OCI-LY1 (cell line): ENCODE data around the gene EDEM1.

Source experiments
- H2AFZ ChIP-seq: fragments of 200-600 bp; sonication (generic), shearing (Covaris generic); 2 replicates; pipeline ENCODE4 v1.6.0; 2014; ENCODE audit warnings: antibody characterized with exemption, mild to moderate bottlenecking, low read length
- H3F3A ChIP-seq: fragments of 200-600 bp; sonication (generic), shearing (Covaris generic); 2 replicates; pipeline ENCODE4 v1.6.0; 2014; ENCODE audit warnings: mild to moderate bottlenecking, antibody characterized with exemption, low read length, moderate library complexity; ENCODE audit not compliant: insufficient read depth
- H3K27ac ChIP-seq: fragments of 200-600 bp; sonication (generic); 2 replicates; pipeline ENCODE4 v1.5.1; 2014; ENCODE audit warnings: low read length, mixed run types, mild to moderate bottlenecking, low read depth; ENCODE audit not compliant: poor library complexity, severe bottlenecking
- H3K27me3 ChIP-seq: fragments of 200-600 bp; sonication (generic); 2 replicates; pipeline ENCODE4 v1.6.0; 2014; ENCODE audit warnings: antibody characterized with exemption, mild to moderate bottlenecking, low read length, moderate library complexity; ENCODE audit not compliant: insufficient read depth
- H3K36me3 ChIP-seq: fragments of 200-600 bp; sonication (generic); 2 replicates; pipeline ENCODE4 v1.6.1; 2014; ENCODE audit warnings: mild to moderate bottlenecking, antibody characterized with exemption, low read length, moderate library complexity, mixed read lengths; ENCODE audit not compliant: insufficient read depth
- H3K4me1 ChIP-seq: fragments of 200-600 bp; sonication (generic); 2 replicates; pipeline ENCODE4 v1.5.1; 2014; ENCODE audit warnings: mild to moderate bottlenecking, low read length, moderate library complexity; ENCODE audit not compliant: insufficient read depth, severe bottlenecking
- H3K4me2 ChIP-seq: fragments of 200-600 bp; sonication (generic), shearing (Covaris generic); 2 replicates; pipeline ENCODE4 v1.6.1; 2014; ENCODE audit warnings: low read length
- H3K4me3 ChIP-seq: fragments of 200-600 bp; sonication (generic); 2 replicates; pipeline ENCODE4 v1.5.1; 2014; ENCODE audit warnings: low read length, low read depth, mild to moderate bottlenecking, mixed read lengths; ENCODE audit not compliant: poor library complexity, severe bottlenecking
- H3K79me2 ChIP-seq: fragments of 200-600 bp; shearing (Covaris generic); 2 replicates; pipeline ENCODE4 v1.6.1; 2016; ENCODE audit warnings: mixed run types, low read length, mixed read lengths; ENCODE audit not compliant: insufficient read depth
- H3K9ac ChIP-seq: fragments of 200-600 bp; sonication (generic), shearing (Covaris generic); 2 replicates; pipeline ENCODE4 v1.6.1; 2014; ENCODE audit warnings: mild to moderate bottlenecking, low read length, mixed read lengths
- H3K9me2 ChIP-seq: fragments of 200-600 bp; sonication (generic), shearing (Covaris generic); 2 replicates; pipeline ENCODE4 v1.6.1; 2014; ENCODE audit warnings: low read depth, mild to moderate bottlenecking, low read length, mixed read lengths
- H3K9me3 ChIP-seq: fragments of 200-600 bp; shearing (Covaris generic); 2 replicates; pipeline ENCODE4 v1.6.1; 2014; ENCODE audit warnings: low read length, mixed read lengths
- H4K20me1 ChIP-seq: fragments of 200-600 bp; sonication (generic), shearing (Covaris generic); 2 replicates; pipeline ENCODE4 v1.6.0; 2016; ENCODE audit warnings: mild to moderate bottlenecking, low read length; ENCODE audit not compliant: insufficient read depth
- CTCF ChIP-seq: fragments of 200-600 bp; sonication (generic), shearing (Covaris generic); IDR thresholded peaks from 2 replicates; pipeline ENCODE4 v1.5.1; 2017; ENCODE audit warnings: mild to moderate bottlenecking, antibody characterized with exemption, low read length, moderate library complexity, mixed read lengths
- EZH2 ChIP-seq: fragments of 200-600 bp; sonication (generic), shearing (Covaris generic); IDR thresholded peaks from 2 replicates; pipeline ENCODE4 v1.8.0; 2017; ENCODE audit warnings: borderline replicate concordance, mixed run types, mild to moderate bottlenecking, antibody characterized with exemption, low read length, moderate library complexity, mixed read lengths

Gene EDEM1

GRCh38 chr3:5231074-5231473 is 43.6 kb downstream of the EDEM1 start:
- Histone ChIP-seq H3K4me1 (no peaks in the 10 kb centered on the region), H3K9ac (no peak overlapping the region), H4K20me1 (no peaks in the 10 kb centered on the region), H3K27ac (no peak overlapping the region), H3K36me3 (no peaks in the 10 kb centered on the region), H3K9me2 (no peaks in the 10 kb centered on the region), H3K4me3 (no peak overlapping the region), H3K9me3 (no peaks in the 10 kb centered on the region), H3K27me3 (no peaks in the 10 kb centered on the region), H3F3A (no peaks in the 10 kb centered on the region), H3K4me2 (no peak overlapping the region), H3K79me2 (no peaks in the 10 kb centered on the region), H2AFZ (no peak overlapping the region)
- TF ChIP-seq EZH2 = no peak
- TF ChIP-seq CTCF = no peak

GRCh38 chr3:5231487-5231886 is 44.0 kb downstream of the EDEM1 start:
- Histone ChIP-seq H3K9ac (no peak overlapping the region), H3K4me1 (no peaks in the 10 kb centered on the region), H3K36me3 (no peaks in the 10 kb centered on the region), H3K27ac (no peak overlapping the region), H2AFZ (no peak overlapping the region), H3K4me3 (no peak overlapping the region), H3K79me2 (no peaks in the 10 kb centered on the region), H3K27me3 (no peaks in the 10 kb centered on the region), H3K9me3 (no peaks in the 10 kb centered on the region), H3K9me2 (no peaks in the 10 kb centered on the region), H3K4me2 (no peak overlapping the region), H3F3A (no peaks in the 10 kb centered on the region), H4K20me1 (no peaks in the 10 kb centered on the region)
- TF ChIP-seq CTCF (no peak), EZH2 (no peak)

- Histone ChIP-seq H3K4me1 (no peaks in the 10 kb centered on the region), H3K9me2 (no peaks in the 10 kb centered on the region), H3K36me3 (no peaks in the 10 kb centered on the region), H3K9me3 (no peaks in the 10 kb centered on the region), H3F3A (no peaks in the 10 kb centered on the region), H4K20me1 (no peaks in the 10 kb centered on the region), H3K4me2 (no peak overlapping the region), H3K9ac (no peak overlapping the region), H2AFZ (no peak overlapping the region), H3K27ac (no peak overlapping the region), H3K4me3 (no peak overlapping the region), H3K27me3 (no peaks in the 10 kb centered on the region), H3K79me2 (no peaks in the 10 kb centered on the region)
- TF ChIP-seq CTCF (peak; percentile 5; the same call in 1 of the 2 replicates), EZH2 (no peak)
Observed at GRCh38 chr3:5232570-5232969, 45.1 kb downstream of the EDEM1 start.
